ENCODE measurements around the gene GRHL1. TPM values are rescaled to one million over a fixed set of nuclear protein-coding genes. Genes with fewer than 3 reads are reported as not detected.

GRHL1 gene
- total RNA-seq, 1 donor from 2014 or later, result 1.0 TPM

DNA sequence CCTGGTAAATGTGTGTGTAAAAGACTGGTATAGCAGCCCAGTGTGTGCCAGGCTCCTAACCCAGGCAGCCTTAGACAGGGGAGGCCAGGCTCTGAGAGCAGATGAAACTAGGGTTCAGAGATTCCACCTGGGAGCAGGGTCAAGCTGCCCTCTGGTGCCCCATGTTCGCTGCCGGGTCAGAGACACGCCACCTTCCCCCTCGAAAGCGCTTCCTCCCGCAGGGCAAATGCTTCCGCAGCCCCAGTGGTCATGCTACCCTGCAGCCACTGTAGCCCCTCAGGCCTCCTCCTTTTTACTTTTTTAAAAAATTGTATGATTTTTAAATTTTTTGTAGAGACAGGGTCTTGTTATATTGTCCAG lies 81.2 kb downstream of the GRHL1 start:
- intact Hi-C loops (cut with micrococcal nuclease), result no loop called here
- no peak for DNase-seq

DNA sequence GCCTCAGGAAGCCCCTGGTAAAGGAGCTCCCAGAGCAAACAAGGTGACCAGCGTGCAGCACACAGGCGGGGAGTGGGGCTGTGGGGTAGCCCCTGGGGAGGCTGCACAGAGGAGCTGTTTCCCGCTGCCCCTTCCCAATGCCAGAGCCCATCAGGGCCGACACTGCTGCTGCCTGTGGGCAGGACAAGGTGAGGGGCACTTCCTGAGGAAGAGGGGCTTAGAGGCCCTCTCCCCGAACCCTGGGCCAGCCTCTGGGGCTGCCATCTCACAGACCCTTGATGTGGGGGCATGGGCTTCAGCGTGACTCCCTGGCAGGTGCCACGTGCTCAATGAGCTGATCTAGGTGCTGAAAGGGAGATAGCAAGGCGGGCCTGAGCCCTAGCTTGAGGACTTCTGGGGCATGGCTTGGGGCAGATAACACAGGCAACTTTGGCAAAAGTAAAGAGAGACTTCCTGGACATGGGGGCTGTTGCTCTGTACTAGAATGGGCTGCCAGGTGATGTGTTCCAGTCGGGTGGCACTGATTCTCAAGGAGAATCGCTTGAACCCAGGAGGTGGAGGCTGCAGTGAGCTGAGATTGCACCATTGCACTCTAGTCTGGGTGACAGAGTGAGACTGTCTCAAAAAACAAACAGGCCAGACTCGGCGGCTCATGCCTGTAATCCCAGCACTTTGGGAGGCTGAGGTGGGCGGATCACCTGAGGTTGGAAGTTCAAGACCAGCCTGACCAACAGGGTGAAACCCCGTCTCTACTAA lies 81.9 kb downstream of the GRHL1 start:
- DNase-seq (no peak), ATAC-seq (peak; percentile 3)
- intact Hi-C loops (cut with micrococcal nuclease), result no loop called here

More for the DNA sequence above, 81.2 kb downstream of the GRHL1 start:
- ATAC-seq, result no peak

DNA sequence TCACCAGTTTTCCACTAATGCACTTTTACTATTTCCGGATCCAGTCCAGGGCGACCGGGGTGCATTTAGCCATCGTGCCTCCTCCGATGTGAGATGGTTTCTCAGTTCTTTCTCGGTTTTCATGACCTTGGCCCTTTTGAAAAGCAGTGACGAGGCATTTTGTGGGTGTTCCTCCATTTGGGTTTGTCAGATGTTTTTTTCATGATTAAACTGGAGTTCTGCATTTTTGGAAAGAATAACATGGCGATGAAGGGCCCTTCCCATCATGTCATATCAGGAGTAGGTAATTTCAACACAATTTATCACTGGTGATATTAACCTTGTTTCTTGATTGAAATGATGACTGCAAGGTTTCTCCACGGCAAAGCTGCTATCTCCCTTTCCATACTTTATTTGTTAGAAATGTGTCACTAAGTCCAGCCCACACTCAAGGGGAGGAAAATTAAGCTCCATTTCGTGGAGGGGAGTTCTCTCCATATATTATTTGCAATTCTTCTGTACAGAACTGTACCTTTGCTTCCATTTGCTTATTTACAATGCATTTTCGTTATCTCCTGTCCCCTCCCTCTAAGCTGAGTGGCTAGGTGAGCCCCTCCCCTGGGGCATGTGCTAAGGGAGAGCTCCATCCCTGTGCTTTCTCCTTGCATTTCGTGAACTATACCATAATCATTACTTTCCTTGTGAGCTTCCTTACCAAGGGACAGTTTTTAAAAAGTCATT lies 83.0 kb downstream of the GRHL1 start:
- intact Hi-C loops (cut with micrococcal nuclease), result no loop called here
- no peak for DNase-seq

DNA sequence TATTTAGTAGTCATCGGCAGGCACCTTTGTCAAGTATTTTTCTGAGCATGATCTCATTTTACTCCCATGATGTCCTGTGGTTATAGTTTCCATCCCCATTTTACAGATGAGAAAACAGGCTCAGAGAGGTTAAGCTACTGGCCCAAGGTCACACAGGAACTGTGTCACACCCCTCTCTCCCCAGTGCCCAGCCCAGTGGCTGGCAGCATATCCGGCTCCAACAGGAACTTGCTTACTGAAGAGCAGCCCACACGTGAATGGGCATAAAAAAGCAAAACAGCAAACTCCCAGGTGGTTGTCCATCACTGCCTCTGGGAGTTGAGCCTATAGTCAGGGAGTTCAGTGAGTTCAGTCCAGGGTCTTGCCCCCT lies 83.5 kb downstream of the GRHL1 start:
- DNase-seq (no peak), ATAC-seq (no peak)
- intact Hi-C loops (cut with micrococcal nuclease), result no loop called here

More for the DNA sequence above, 83.0 kb downstream of the GRHL1 start:
- ATAC-seq, result no peak

DNA sequence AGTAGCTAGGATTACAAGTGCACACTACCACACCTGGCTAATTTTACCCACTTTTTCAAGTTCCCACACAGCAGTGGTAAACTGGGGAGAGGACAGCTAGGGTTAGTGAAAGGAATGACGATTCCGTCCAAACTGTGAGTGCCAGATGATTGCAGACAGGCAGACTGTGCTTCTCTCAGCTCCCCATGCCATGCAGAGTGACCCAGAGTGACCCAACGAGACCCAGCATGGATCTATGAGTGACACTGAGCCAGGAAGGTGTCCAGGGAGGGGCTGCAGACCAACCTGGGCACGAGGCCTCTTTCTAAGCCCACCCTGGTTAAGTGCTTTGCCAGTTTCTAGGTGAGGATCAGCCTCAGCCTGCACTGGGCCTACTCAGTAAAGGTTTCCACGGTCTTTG lies 84.1 kb downstream of the GRHL1 start:
- intact Hi-C loops (cut with micrococcal nuclease), result no loop called here
- DNase-seq (no peak), ATAC-seq (peak; percentile 77)

DNA sequence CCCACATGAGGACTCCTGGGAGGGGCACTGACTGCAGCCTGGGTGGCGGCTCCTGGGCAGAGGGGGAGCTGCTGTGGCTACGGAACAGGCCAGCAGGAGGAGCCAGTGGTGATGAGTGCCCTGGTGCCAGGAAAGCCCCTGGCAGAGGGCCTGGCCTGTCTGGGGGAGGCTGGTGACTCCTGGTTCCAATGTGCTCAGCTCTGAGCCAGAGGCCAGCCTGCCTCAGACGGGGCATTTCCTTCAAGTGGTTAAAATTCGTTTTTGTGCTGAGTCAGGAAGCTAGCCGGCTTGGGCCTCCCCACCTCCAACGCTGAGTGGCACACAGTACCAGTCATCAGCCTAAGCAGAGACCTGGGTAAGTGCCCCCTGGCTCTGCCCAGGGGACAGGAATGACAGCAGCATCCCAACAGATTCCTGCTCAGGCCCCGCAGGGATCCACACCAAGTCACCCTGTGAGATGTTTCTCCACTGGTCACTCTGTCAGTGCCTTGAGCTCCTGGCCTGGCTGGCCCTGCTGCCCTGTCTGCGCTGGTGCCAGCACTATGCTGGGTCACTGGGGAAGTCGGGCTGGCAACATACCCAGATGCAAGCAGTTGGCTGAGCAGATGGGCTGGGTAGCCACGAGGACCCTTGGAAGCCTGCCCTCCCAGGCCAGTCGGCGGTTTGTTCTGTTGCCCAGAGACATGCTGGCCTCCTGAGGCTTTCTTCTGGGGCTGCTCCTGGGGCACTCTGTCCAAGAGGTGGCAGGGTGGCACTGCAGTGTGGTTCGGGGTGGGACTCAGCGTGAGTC lies 84.8 kb downstream of the GRHL1 start:
- ATAC-seq (peak; percentile 77), DNase-seq (peak; percentile 86)
- intact Hi-C loops (cut with micrococcal nuclease), result no loop called here

DNA sequence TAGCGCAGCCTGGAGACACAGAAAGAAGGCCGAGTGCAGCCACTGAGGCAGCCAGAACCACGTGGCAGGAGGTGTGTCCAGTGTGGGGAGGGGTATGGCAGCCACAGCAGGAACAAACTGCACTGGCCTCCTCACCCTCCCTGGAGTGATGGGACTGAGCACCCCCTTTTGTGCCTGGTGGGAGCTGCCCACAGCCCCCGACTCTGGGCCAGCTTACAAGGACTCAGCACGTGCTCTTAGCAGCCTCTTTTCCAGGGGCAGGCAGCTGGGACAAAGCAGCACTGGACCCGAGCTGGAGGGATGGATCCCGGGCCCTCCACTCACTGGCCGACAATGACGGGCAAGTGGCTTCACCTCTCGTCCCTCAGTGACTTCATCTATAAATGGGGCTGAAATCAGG lies 86.6 kb downstream of the GRHL1 start:
- no peak for ATAC-seq
- intact Hi-C loops (cut with micrococcal nuclease), result no loop called here
- DNase-seq, result no peak

DNA sequence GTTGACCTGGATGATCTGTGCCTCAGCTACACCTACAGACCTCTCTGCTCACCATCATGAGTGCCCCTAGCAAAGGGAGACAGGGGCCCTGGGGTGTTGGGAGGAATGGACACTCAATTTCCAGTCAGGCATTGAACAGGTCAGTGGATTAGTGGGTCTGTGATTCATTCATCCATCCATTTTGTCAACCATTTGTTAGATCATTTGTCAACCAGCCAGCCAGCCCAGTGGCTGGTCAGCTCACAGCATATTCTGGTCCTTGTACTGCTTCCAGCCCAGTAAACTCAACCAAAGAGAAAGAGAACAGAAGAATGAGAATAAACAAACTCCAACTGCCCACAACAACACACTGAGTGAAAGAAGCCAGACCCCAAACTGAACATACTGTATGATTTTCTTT lies 87.2 kb downstream of the GRHL1 start:
- no peak for ATAC-seq
- no peak for DNase-seq
- intact Hi-C loops (cut with micrococcal nuclease), result no loop called here

DNA sequence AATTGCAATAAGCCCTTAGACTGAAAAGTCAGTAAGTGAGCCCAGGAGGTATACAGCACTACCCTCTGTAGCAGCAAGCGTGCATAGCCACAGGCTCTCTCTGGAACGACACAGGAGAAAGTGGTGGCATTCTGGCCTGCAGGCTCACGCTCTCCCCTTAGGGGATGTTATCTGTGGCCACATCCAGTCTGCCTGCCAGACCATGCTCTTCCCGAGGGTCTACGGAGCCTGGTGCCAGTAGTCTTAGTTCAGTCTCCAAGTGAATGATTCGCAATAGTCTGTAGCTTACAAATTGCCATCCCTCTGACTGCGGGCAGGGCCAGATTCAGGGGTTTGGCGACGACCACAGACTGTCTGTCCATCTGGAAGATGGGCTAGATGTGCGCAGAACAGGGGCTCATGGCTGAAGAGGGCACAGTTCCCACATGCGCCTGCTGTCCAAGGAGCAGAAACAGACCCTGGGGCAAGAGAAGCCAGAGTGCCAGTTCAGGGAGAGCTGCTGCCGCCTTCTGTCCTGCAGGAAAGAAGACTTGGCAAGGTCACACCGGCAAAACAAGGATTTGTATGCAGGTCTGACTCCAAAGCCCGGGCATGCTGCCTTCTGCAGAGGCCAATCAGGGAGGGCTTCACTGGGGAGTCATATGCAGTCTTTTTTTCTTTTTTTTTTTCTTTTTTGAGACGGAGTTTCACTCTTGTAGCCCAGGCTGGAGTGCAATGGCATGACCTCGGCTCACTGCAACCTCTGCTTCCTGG lies 88.3 kb downstream of the GRHL1 start:
- intact Hi-C loops (cut with micrococcal nuclease), result no loop called here
- no peak for ATAC-seq

DNA sequence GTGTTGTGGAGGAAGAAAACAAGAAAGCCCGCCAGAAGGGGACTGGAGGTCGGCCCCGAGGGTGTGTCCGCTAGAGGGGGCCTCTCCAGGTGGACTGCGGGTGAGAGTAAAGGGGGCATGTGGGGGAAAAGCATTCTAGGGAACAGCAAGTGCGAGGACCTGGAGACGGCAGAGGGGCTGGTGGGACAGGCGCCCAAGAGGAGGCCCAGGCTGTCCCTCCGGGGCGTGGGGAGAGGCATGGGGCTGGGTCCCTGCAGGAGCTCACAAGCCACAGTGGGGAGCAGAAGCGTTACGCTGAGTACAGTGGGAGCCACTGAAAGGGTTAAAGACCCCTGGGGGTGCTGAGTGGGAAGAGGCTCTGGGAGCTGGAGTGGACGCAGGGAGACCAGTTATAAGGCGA lies 90.2 kb downstream of the GRHL1 start:
- no peak for ATAC-seq
- no peak for DNase-seq
- intact Hi-C loops (cut with micrococcal nuclease), result no loop called here

More for the DNA sequence above, 88.3 kb downstream of the GRHL1 start:
- DNase-seq, result peak; percentile 57

DNA sequence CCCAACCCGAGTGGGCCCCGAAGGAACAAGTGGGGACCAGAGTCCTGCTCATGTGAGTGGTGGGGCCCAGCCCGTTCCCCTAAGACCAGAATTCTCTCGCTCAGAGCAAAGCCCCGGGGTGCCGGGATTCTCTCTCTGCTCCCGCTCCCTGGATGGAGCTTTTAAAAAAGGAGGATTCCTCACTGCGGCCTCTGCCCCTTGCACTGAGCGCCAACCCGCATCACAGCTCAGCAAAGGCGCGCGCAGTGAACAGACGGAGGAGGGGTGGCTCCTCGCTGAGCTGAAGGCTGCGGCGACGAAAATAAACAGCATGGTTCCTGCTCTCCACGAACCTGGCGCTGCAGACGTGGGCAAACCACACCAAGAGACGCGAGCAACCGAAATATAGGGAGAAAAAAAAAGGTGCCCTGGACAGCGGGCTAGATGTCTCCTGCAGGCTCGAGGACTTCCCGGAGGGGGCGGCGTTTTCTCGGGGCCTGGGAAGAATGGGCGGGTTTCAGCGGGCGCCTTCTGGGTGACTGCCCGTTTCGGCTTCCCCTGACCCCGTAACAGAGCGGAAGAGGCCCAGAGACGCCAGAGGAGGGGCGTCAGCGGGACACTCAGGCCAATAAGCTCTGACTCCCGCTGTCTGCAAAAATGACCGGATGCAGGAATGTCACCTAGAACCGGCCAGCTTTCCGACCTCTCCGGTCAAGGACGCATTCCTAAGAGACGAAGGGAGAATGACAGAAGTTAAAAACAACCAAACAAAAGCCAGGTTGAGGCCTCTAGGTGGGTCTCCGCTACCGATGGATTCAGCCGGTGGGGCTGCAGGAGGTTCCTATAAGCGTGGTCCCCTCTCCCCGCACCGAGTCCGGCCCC lies 91.0 kb downstream of the GRHL1 start:
- peak; percentile 92 for DNase-seq
- intact Hi-C loops (cut with micrococcal nuclease), result no loop called here
- ATAC-seq, result peak; percentile 57

DNA sequence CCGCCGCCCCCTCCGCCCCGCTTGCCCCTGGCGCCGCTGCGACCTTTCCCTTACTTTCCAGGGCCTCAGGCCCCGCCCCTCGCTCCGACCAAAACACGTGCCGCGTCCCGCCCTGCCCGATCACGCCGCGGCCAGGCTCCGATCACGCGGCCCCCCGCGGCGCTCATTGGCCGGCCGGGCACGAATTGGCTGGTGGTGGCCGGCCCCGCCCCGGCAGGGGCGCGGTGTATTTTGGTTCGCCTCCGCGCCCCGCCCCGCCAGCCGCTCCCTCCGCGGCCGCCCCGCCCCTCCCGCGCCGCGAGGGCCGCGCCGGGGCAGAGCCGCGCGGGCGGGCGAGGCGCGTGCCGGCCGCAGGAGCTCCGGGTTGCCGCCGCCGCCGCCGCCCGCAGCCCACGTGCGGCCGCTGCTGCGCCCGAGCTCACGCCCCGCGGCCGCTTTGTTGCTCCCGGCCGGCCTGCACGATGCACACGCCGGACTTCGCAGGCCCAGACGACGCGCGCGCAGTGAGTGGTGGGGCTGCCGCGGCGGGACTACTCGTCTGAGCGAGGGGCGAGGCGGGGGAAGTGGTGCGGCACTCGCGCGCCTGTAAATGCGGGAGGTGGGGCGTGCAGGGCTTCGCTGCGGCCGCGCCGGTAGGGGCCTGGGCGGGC lies 91.9 kb downstream of the GRHL1 start, which contains the start of gene KLF11:
KLF11 (plus strand) TSS at position 295 of the 650 bp plus-strand sequence; CDS start at position 462, 167 bp downstream.
- ATAC-seq (peak; percentile 76), DNase-seq (peak; percentile 98)
- intact Hi-C loops (cut with micrococcal nuclease), result no loop called here

DNA sequence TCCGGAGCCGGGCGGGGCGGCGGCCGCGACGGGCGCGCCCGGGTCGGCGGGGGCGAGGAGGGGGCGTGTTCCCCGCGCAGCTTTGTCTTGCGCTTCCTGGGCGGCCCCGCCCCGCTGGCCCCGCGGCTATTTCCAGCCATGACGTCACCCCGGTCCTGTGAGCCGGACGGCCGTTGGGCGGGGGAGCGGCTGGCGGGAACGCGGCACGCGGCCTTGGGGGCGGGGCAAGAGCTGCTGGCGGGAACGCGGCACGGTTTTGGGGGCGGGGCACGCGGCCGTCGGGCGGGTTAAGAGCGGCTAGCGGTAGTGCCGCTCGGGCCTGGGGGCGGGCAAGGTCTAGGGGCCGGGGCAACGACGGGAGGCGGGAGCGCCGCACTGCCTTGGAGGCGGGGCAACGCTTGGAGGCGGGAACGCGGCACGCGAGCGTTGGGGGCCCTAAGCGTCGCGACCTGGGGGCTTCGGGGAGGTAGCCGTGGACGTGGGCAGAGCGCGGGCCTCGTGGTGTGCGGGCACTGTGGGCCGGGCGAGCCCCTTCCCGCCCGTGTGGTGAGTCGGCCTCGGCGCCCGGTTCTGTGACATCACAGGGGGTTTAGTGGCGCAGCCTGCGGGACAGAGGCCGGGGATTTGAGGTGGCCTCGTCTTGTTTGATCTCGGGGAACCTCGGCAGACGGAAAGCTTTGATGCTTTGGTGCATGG lies 92.6 kb downstream of the GRHL1 start:
- peak; percentile 100 for DNase-seq
- peak; percentile 76 for ATAC-seq
- intact Hi-C loops (cut with micrococcal nuclease), result no loop called here

DNA sequence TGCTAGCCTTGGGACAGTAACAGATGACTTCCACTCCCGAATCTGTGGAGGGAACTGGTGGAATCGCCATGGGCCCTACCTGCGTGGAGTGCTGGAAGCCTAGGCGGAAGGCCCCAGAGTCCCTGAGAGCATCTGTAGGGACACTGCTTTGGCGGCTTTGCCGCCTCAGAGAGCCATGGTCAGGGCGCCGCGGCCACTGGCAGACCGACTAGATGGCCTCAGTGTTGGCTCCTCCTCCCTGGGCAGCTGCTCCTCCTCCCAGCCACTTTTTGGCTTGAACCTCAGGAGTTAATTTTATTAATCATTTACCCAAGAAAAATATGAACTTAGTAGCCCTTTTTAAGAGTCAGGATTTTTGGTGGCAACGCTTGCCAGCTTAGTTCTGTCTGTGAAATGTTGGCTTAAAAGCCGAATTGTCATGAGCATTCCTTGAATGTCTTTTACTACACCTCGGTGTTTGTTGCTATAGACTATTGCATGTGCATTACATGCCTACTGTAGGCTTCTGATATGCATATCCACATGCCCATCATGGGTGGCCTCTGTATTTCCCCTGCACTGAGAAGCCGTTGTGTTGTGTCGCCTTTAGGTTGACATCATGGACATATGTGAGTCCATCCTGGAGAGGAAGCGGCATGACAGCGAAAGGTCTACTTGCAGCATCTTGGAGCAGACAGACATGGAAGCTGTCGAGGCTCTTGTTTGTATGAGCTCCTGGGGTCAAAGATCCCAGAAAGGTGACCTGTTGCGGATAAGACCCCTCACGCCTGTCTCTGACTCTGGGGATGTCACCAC lies 94.3 kb downstream of the GRHL1 start:
- DNase-seq, result peak; percentile 54
- intact Hi-C loops (cut with micrococcal nuclease), result loop anchor here (5.0 kb wide), 1 partner anchor 63 kb away; no protein-coding TSS in a partner anchor
- ATAC-seq, result no peak

DNA sequence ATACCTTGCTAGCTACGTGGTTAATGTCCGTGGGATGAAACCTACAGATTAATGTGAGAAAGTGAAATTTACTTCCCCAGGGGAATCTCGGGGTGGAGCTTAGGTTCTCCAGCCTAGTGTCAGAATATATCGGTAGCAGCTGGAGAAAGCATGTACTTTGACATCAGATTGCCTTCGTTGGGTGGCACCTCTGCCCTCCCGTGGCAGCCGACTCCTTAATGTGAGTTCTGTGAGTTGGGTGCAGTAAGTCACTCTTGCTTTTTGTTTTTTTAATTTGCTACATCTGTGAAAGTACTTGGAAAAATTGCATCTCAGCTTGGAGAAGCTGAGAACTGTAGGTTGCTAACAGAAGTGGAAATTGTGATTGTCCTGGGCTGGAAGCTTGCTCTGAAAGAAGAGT lies 95.4 kb downstream of the GRHL1 start:
- DNase-seq (no peak), ATAC-seq (no peak)
- intact Hi-C loops (cut with micrococcal nuclease), result loop anchor here (5.0 kb wide), 1 partner anchor 65 kb away; no protein-coding TSS in a partner anchor

All from left ventricle myocardium superior (tissue), 1 donor.